CD4-positive, alpha-beta T cell treated with Interleukin-15 for 1 hour (primary cell): ENCODE measurements around the gene DCLRE1B.

ENCODE experiments used
- DNase-seq: peaks from one replicate; pipeline ENCODE4 v3.0.0-alpha.2; 2020

Gene DCLRE1B

GRCh38 chr1:113950908-113951307 is 45.8 kb downstream of the DCLRE1B start:
- no peak for DNase-seq

DNA sequence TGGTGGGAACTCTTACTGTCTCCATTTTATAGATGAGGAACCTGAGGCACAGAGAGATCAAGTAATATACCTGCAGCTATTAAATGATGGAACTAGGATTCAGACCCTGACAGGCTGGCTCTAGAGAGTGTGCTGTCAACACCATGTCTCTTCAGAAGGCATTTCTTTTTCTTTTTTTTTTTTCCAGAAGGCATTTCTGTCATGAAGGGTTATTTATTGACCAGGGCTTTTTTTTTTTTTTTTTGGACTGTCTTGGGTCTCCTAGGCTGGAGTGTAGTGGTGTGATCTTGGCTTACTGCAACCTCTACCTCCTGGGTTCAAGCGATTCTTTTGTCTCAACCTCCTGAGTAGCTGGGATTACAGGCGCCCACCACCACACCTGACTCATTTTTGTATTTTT is 46.6 kb downstream of the DCLRE1B start:
- no peak for DNase-seq

- DNase-seq: no peak
These were observed 52.9 kb downstream of the DCLRE1B start for GRCh38 chr1:113957984-113958383.

GRCh38 chr1:113958691-113959090 is 53.6 kb downstream of the DCLRE1B start:
- no peak for DNase-seq

GRCh38 chr1:113963281-113963906 is 58.3 kb downstream of the DCLRE1B start:
- DNase-seq: no peak
